HG03565 (cell line): ENCODE measurements around the gene NLGN1.
"Not testable (repeated sequence)": the region's sequence is repeated elsewhere in the genome, so short reads cannot be mapped to it uniquely, and the experiment has no call there.

ENCODE experiments used
- ATAC-seq: cut with Tn5 transposase; IDR thresholded peaks from one replicate; pipeline ENCODE4 v1.9.1; 2021; ENCODE audit warnings: mild to moderate bottlenecking, moderate library complexity; ENCODE audit not compliant: unreplicated experiment

NLGN1 gene

GRCh38 chr3:173429527-173429926 is 32.0 kb downstream of the NLGN1 start:
- no peak for ATAC-seq

GRCh38 chr3:173430576-173430975 is 33.0 kb downstream of the NLGN1 start:
- ATAC-seq: no peak

GRCh38 chr3:173439004-173439403 is 41.5 kb downstream of the NLGN1 start:
- ATAC-seq: no peak

- ATAC-seq: no peak
Measured at GRCh38 chr3:173440514-173440913, 43.0 kb downstream of the NLGN1 start.

GRCh38 chr3:173451561-173451960 is 54.0 kb downstream of the NLGN1 start:
- ATAC-seq: not testable (repeated sequence)

GRCh38 chr3:173463250-173463649 is 65.7 kb downstream of the NLGN1 start:
- ATAC-seq: no peak

GRCh38 chr3:173465112-173465511 is 67.6 kb downstream of the NLGN1 start:
- ATAC-seq: no peak

- no peak for ATAC-seq
Measured at GRCh38 chr3:173465898-173466678, 68.5 kb downstream of the NLGN1 start.

- ATAC-seq: no peak
Measured at GRCh38 chr3:173467501-173467900, 70.0 kb downstream of the NLGN1 start.

GRCh38 chr3:173473237-173473636 is 75.7 kb downstream of the NLGN1 start:
- no peak for ATAC-seq

GRCh38 chr3:173479301-173479700 is 81.8 kb downstream of the NLGN1 start:
- ATAC-seq: no peak

- no peak for ATAC-seq
Measured at GRCh38 chr3:173501931-173502489, 104.5 kb downstream of the NLGN1 start.

- no peak for ATAC-seq
Measured at GRCh38 chr3:173502983-173503568, 105.5 kb downstream of the NLGN1 start.

- no peak for ATAC-seq
Measured at GRCh38 chr3:173510565-173510964, 113.0 kb downstream of the NLGN1 start.

GRCh38 chr3:173513123-173513522 is 115.6 kb downstream of the NLGN1 start:
- peak; percentile 84 for ATAC-seq

GRCh38 chr3:173529062-173529711 is 131.6 kb downstream of the NLGN1 start:
- peak; percentile 100 for ATAC-seq

GRCh38 chr3:173531602-173532001 is 134.1 kb downstream of the NLGN1 start:
- no peak for ATAC-seq

- ATAC-seq: no peak
Measured at GRCh38 chr3:173538410-173538809, 140.9 kb downstream of the NLGN1 start.

- ATAC-seq: not testable (repeated sequence)
Measured at GRCh38 chr3:173545590-173545989, 148.0 kb downstream of the NLGN1 start.

- ATAC-seq: no peak
Measured at GRCh38 chr3:173547070-173547469, 149.5 kb downstream of the NLGN1 start.

- no peak for ATAC-seq
Measured at GRCh38 chr3:173548261-173548660, 150.7 kb downstream of the NLGN1 start.

- ATAC-seq: no peak
Measured at GRCh38 chr3:173552526-173552925, 155.0 kb downstream of the NLGN1 start.
